ENCODE results near the gene PHACTR4.
"Not testable (repeated sequence)": the region's sequence is repeated elsewhere in the genome, so short reads cannot be mapped to it uniquely, and the experiment has no call there.

DNA sequence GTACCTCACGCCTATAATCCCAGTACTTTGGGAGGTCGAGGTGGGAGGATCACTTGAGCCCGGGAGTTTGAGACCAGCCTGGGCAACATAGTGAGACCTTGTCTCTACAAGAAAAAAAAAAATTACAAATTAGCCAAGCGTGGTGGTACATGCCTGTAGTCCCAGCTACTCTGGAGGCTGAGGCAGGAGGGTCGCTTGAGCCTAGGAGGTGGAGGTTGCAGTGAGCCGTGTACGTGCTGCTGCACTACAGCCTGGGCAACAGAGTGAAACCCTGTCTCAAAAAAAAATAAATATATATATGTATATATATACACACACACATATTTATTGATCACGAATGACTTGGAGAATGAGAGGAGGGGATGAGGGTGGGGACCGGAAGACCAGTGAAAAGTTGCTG is 153.0 kb downstream of the PHACTR4 start:
- TF ChIP-seq, protein P1, sequence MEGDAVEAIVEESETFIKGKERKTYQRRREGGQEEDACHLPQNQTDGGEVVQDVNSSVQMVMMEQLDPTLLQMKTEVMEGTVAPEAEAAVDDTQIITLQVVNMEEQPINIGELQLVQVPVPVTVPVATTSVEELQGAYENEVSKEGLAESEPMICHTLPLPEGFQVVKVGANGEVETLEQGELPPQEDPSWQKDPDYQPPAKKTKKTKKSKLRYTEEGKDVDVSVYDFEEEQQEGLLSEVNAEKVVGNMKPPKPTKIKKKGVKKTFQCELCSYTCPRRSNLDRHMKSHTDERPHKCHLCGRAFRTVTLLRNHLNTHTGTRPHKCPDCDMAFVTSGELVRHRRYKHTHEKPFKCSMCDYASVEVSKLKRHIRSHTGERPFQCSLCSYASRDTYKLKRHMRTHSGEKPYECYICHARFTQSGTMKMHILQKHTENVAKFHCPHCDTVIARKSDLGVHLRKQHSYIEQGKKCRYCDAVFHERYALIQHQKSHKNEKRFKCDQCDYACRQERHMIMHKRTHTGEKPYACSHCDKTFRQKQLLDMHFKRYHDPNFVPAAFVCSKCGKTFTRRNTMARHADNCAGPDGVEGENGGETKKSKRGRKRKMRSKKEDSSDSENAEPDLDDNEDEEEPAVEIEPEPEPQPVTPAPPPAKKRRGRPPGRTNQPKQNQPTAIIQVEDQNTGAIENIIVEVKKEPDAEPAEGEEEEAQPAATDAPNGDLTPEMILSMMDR (IDR thresholded peaks at IDR 0.05; ENCODE audit: poor library complexity), result not testable (repeated sequence)
- not testable (repeated sequence) for TF ChIP-seq EZH2 (IDR thresholded peaks at IDR 0.05; ENCODE audit: borderline replicate concordance); EZH2phosphoT487 (IDR thresholded peaks at IDR 0.05; ENCODE audit: low read depth, severe bottlenecking, unreplicated experiment)
